A549 (cell line): Measurements from ENCODE around the gene PDZD2.

Source experiments
- HMGXB4 ChIP-seq: fragments of 250-450 bp; sonication (Bioruptor Pico); IDR thresholded peaks from 2 replicates; pipeline ENCODE4 v1.5.0; 2021; ENCODE audit warnings: mild to moderate bottlenecking, moderate library complexity, borderline replicate concordance
- MAFK ChIP-seq: fragments of 450-650 bp; IDR thresholded peaks from 2 replicates; pipeline ENCODE4 v1.6.1; 2014; ENCODE audit not compliant: partially characterized antibody
- MYC ChIP-seq: IDR thresholded peaks from 2 replicates; pipeline ENCODE4 v1.6.1; 2012; ENCODE audit warnings: mild to moderate bottlenecking, inconsistent platforms, low read length, improper control_type of control experiment, borderline replicate concordance
- POLR2A ChIP-seq: IDR thresholded peaks from 2 replicates; pipeline ENCODE4 v1.6.1; 2012; ENCODE audit warnings: mild to moderate bottlenecking, low read length
- RAD21 ChIP-seq, 2 experiments: fragments of >200 bp in 1 of 2; sonication (Bioruptor Twin) in 1 of 2; formaldehyde crosslinking in 1 of 2; IDR thresholded peaks in 1 of 2; conservative IDR thresholded peaks in 1 of 2; 2 replicates in 1 of 2; 3 replicates in 1 of 2; pipeline ENCODE4 v1.6.1; 2012 to 2018; ENCODE audit warnings: inconsistent platforms in 1 of 2
- RCOR1 ChIP-seq: fragments of 150-350 bp; IDR thresholded peaks from 2 replicates; pipeline ENCODE4 v1.6.1; 2014; ENCODE audit warnings: antibody characterized with exemption, low read length, low read depth

- TF ChIP-seq HMGXB4 (CRISPR knock-in tag): no peak
- no peak for TF ChIP-seq POLR2A
- no peak for TF ChIP-seq MAFK
- no peak for TF ChIP-seq MYC
- no peak for TF ChIP-seq RAD21 (conservative IDR thresholded peaks at IDR 0.05 in 1 of 2, IDR thresholded peaks at IDR 0.05 in 1 of 2)
- TF ChIP-seq RCOR1: no peak
Observed at GRCh38 chr5:32143617-32144377, 504.9 kb downstream of the PDZD2 start.
